SK-N-SH (cell line): Measurements from ENCODE around the gene PPP2R2B. TPM values are rescaled to one million over a fixed set of nuclear protein-coding genes. Genes with fewer than 3 reads are reported as not detected.

ENCODE experiments used
- CTCF ChIA-PET: fragments of 300-600, 350-600 bp; formaldehyde crosslinking; extraction: SDS; loops from one replicate; lab custom pipeline; 2021; lab: Yijun Ruan, JAX
- POLR2A ChIA-PET: fragments of 350-600 bp; sonication (Branson Sonifier 250); formaldehyde crosslinking; extraction: SDS; loops from one replicate; lab custom pipeline; 2020; ENCODE audit warnings: antibody characterized with exemption, inconsistent platforms; lab: Yijun Ruan, JAX
- DNase-seq: peaks from one replicate; pipeline ENCODE4 v3.0.0; 2012
- H2AFZ ChIP-seq: fragments of 200-600 bp; sonication (generic); 2 replicates; pipeline ENCODE4 v1.8.1; 2016; ENCODE audit warnings: antibody characterized with exemption, mild to moderate bottlenecking, low read depth
- H3F3A ChIP-seq: fragments of 200-600 bp; sonication (generic); replicated peaks from 2 replicates; pipeline ENCODE3; 2016; ENCODE audit warnings: antibody characterized with exemption, mild to moderate bottlenecking; ENCODE audit not compliant: insufficient read depth
- H3K27ac ChIP-seq, 2 experiments: fragments of 200-500 bp in 1 of 2; fragments of 200-600 bp in 1 of 2; sonication (Bioruptor generic) in 1 of 2; sonication (generic), shearing (Covaris generic) in 1 of 2; 2 replicates each; pipeline versions ENCODE4 v1.5.1 to v1.6.1; 2014 to 2016; ENCODE audit warnings: low read depth in 2 of 2, inconsistent platforms in 1 of 2, low read length in 1 of 2, mild to moderate bottlenecking in 1 of 2, mixed read lengths in 1 of 2
- H3K27me3 ChIP-seq: fragments of 200-600 bp; sonication (generic), shearing (Covaris generic); 2 replicates; pipeline ENCODE4 v1.6.1; 2016; ENCODE audit warnings: mixed run types; ENCODE audit not compliant: insufficient read depth
- H3K36me3 ChIP-seq, 2 experiments: fragments of 200-500 bp in 1 of 2; fragments of 200-600 bp in 1 of 2; sonication (Bioruptor generic) in 1 of 2; sonication (generic) in 1 of 2; replicated peaks in 1 of 2; 2 replicates each; pipeline versions ENCODE3 to v1.5.1; 2014 to 2016; ENCODE audit warnings: low read length in 1 of 2, mild to moderate bottlenecking in 1 of 2; ENCODE audit not compliant: insufficient read depth in 2 of 2, control insufficient read depth in 1 of 2
- H3K4me1 ChIP-seq, 2 experiments: fragments of 200-500 bp in 1 of 2; fragments of 200-600 bp in 1 of 2; sonication (Bioruptor generic) in 1 of 2; sonication (generic), shearing (Covaris generic) in 1 of 2; 2 replicates each; pipeline versions ENCODE4 v1.5.1 to v1.6.1; 2014 to 2016; ENCODE audit warnings: low read depth in 1 of 2, low read length in 1 of 2, mixed run types in 1 of 2; ENCODE audit not compliant: insufficient read depth in 2 of 2, control insufficient read depth in 1 of 2
- H3K4me2 ChIP-seq: fragments of 200-600 bp; sonication (generic), shearing (Covaris generic); 2 replicates; pipeline ENCODE4 v1.6.1; 2017; ENCODE audit warnings: mixed run types
- H3K4me3 ChIP-seq, 2 experiments: fragments of 200-500 bp in 1 of 2; fragments of 200-600 bp in 1 of 2; sonication (Bioruptor generic) in 1 of 2; sonication (generic), shearing (Covaris generic) in 1 of 2; 2 replicates each; pipeline versions ENCODE4 v1.5.1 to v1.8.1; 2014 to 2016; ENCODE audit warnings: low read depth in 2 of 2, inconsistent platforms in 1 of 2, low read length in 1 of 2, mild to moderate bottlenecking in 1 of 2, mixed read lengths in 1 of 2, moderate library complexity in 1 of 2
- H3K79me2 ChIP-seq: fragments of 200-600 bp; sonication (generic); 2 replicates; pipeline ENCODE4 v1.8.1; 2017; ENCODE audit warnings: mild to moderate bottlenecking; ENCODE audit not compliant: insufficient read depth
- H3K9ac ChIP-seq: fragments of 200-600 bp; sonication (generic); 2 replicates; pipeline ENCODE4 v1.6.1; 2017; ENCODE audit warnings: mixed run types
- H3K9me2 ChIP-seq: fragments of 200-600 bp; sonication (generic); 2 replicates; pipeline ENCODE4 v1.6.1; 2017; ENCODE audit warnings: mixed run types
- H3K9me3 ChIP-seq: fragments of 200-600 bp; sonication (generic); 2 replicates; pipeline ENCODE4 v1.6.1; 2017; ENCODE audit warnings: mixed run types, mild to moderate bottlenecking, moderate library complexity
- H4K20me1 ChIP-seq: fragments of 200-600 bp; sonication (generic); 2 replicates; pipeline ENCODE4 v1.6.1; 2017; ENCODE audit warnings: mild to moderate bottlenecking, mixed run types; ENCODE audit not compliant: insufficient read depth
- CTCF ChIP-seq: fragments of 200-600 bp; sonication (generic); IDR thresholded peaks from 2 replicates; pipeline ENCODE4 v1.6.1; 2017; ENCODE audit warnings: antibody characterized with exemption, mild to moderate bottlenecking, moderate library complexity
- ELF1 ChIP-seq: IDR thresholded peaks from 2 replicates; pipeline ENCODE4 v1.4.0; 2012
- GABPA ChIP-seq: IDR thresholded peaks from 2 replicates; pipeline ENCODE4 v1.4.0; 2012; ENCODE audit warnings: low read depth, mild to moderate bottlenecking
- MEF2A ChIP-seq: IDR thresholded peaks from 2 replicates; pipeline ENCODE4 v1.4.0; 2012; ENCODE audit warnings: low read depth, borderline replicate concordance
- MXI1 ChIP-seq: IDR thresholded peaks from 2 replicates; pipeline ENCODE4 v1.6.1; 2012; ENCODE audit warnings: mild to moderate bottlenecking, low read depth, low read length, improper control_type of control experiment
- POLR2AphosphoS5 ChIP-seq: IDR thresholded peaks from 2 replicates; pipeline ENCODE4 v1.6.1; 2012; ENCODE audit warnings: low read depth, low read length
- REST ChIP-seq: IDR thresholded peaks from 2 replicates; pipeline ENCODE4 v1.6.1; 2012; ENCODE audit warnings: mild to moderate bottlenecking, low read depth, low read length, moderate library complexity
- RXRA ChIP-seq: IDR thresholded peaks from 2 replicates; pipeline ENCODE4 v1.4.0; 2012; ENCODE audit warnings: low read depth, mild to moderate bottlenecking, borderline replicate concordance
- SMC3 ChIP-seq: IDR thresholded peaks from 2 replicates; pipeline ENCODE4 v1.6.1; 2012; ENCODE audit warnings: low read depth, low read length, improper control_type of control experiment
- YY1 ChIP-seq: IDR thresholded peaks from 2 replicates; pipeline ENCODE4 v1.4.0; 2012; ENCODE audit warnings: low read depth, mild to moderate bottlenecking
- WGBS: methylation state at CpG from one replicate; pipeline ENCODE4 v1.1.6; 2017; ENCODE audit warnings: low lambda C conversion rate; 5-methylcytosine and 5-hydroxymethylcytosine counted together
- polyA plus RNA-seq, 3 experiments: library from polyadenylated mRNA; depleted of rRNA; stranded (reverse); fragments of >200 nt; gene quantifications; 2 replicates each; pipeline ENCODE4 v1.2.3, GENCODE V29; 2012
- TF ChIP-seq, protein P1 (sequence below): IDR thresholded peaks from 2 replicates; pipeline ENCODE4 v1.4.0; 2012; ENCODE audit warnings: low read depth, borderline replicate concordance
- TF ChIP-seq, protein P2 (sequence below): IDR thresholded peaks from 2 replicates; pipeline ENCODE4; 2012

The PPP2R2B gene
- polyA plus RNA-seq, 1 of the 3 experiments (the other 2 are of a cell fraction), result 11.4 TPM

DNA sequence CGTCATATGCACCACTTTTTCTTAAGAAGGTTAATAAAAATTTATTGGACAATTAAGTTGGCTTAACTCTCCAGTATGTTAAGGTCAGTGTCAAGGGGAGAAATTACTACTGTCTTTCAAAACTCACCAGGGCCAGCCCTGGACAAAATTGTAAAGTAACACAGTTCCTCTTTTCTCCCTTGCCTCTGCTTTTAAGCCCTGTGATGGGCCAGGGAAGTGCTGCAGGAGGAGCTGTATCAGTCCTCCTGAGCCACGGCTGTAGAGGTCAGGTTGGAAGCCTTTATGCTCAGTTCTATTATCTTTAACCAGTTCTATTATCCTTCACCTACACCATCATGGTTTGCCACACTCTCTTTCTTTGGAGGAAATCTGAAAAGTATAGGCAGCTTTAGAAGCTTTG is 11.5 kb upstream of the PPP2R2B start:
- H3K9me2 ChIP-seq, result no peaks in the 10 kb centered on the region
- H3F3A ChIP-seq, result no peaks in the 10 kb centered on the region
- no peak overlapping the region for H3K27ac ChIP-seq
- POLR2A ChIA-PET, result no interaction called here
- CTCF ChIA-PET, result no interaction called here
- 86% methylated on average over 2 of the region's 2 CpGs for WGBS
- DNase-seq, result no peak
- no peaks in the 10 kb centered on the region for H4K20me1 ChIP-seq
- no peak for TF ChIP-seq MXI1
- TF ChIP-seq GABPA, result no peak
- TF ChIP-seq SMC3, result no peak
- TF ChIP-seq ELF1, result no peak
- TF ChIP-seq RXRA, result no peak
- no peak for TF ChIP-seq CTCF
- TF ChIP-seq, protein P1, sequence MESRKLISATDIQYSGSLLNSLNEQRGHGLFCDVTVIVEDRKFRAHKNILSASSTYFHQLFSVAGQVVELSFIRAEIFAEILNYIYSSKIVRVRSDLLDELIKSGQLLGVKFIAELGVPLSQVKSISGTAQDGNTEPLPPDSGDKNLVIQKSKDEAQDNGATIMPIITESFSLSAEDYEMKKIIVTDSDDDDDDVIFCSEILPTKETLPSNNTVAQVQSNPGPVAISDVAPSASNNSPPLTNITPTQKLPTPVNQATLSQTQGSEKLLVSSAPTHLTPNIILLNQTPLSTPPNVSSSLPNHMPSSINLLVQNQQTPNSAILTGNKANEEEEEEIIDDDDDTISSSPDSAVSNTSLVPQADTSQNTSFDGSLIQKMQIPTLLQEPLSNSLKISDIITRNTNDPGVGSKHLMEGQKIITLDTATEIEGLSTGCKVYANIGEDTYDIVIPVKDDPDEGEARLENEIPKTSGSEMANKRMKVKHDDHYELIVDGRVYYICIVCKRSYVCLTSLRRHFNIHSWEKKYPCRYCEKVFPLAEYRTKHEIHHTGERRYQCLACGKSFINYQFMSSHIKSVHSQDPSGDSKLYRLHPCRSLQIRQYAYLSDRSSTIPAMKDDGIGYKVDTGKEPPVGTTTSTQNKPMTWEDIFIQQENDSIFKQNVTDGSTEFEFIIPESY, result no peak
- no peak for TF ChIP-seq YY1
- TF ChIP-seq MEF2A, result no peak
- no peak for TF ChIP-seq REST
- TF ChIP-seq, protein P2, sequence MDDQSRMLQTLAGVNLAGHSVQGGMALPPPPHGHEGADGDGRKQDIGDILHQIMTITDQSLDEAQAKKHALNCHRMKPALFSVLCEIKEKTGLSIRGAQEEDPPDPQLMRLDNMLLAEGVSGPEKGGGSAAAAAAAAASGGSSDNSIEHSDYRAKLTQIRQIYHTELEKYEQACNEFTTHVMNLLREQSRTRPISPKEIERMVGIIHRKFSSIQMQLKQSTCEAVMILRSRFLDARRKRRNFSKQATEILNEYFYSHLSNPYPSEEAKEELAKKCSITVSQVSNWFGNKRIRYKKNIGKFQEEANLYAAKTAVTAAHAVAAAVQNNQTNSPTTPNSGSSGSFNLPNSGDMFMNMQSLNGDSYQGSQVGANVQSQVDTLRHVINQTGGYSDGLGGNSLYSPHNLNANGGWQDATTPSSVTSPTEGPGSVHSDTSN, result no peak
- TF ChIP-seq POLR2AphosphoS5, result no peak
- no peaks in the 10 kb centered on the region for H3K36me3 ChIP-seq
- no peaks in the 10 kb centered on the region for H3K9me3 ChIP-seq
- no peaks in the 10 kb centered on the region for H3K27me3 ChIP-seq
- no peak overlapping the region for H3K4me2 ChIP-seq
- H3K4me3 ChIP-seq, result no peak overlapping the region
- no peaks in the 10 kb centered on the region for H3K79me2 ChIP-seq
- H2AFZ ChIP-seq, result peak overlapping the region; percentile 71
- H3K4me1 ChIP-seq, result no peaks in the 10 kb centered on the region; a peak in 2 of 4 replicates
- H3K9ac ChIP-seq, result no peak overlapping the region
